Activated CD8-positive, alpha-beta T cell treated with anti-CD3 and anti-CD28 coated beads for 36 hours (primary cell): ENCODE data around the gene ARHGAP32. TPM values are rescaled to one million over a fixed set of nuclear protein-coding genes. Genes with fewer than 3 reads are reported as not detected.

ENCODE experiments used
- ATAC-seq: fragments of 200-7000 bp; cut with Tn5 transposase; one replicate; pipeline ENCODE4 v1.10.0; 2021; ENCODE audit warnings: mild to moderate bottlenecking, moderate library complexity
- CTCF ChIA-PET: fragments of 350-600 bp; sonication (Branson Sonifier 250); formaldehyde crosslinking; loops from one replicate; lab custom pipeline; 2021; ENCODE audit warnings: antibody characterized with exemption; lab: Charles Lee
- POLR2A ChIA-PET: fragments of 350-600 bp; sonication (Branson Sonifier 250); formaldehyde crosslinking; loops from one replicate; lab custom pipeline; 2021; ENCODE audit warnings: antibody characterized with exemption; lab: Charles Lee
- DNase-seq: peaks from one replicate; pipeline ENCODE4 v3.0.0-alpha.2; 2020
- H3K27ac Mint-ChIP-seq: one replicate; pipeline ENCODE4 v1.8.0; 2021; ENCODE audit warnings: mild to moderate bottlenecking, mixed read lengths
- H3K27me3 Mint-ChIP-seq: one replicate; pipeline ENCODE4 v1.8.0; 2021; ENCODE audit warnings: mixed read lengths
- H3K36me3 Mint-ChIP-seq: one replicate; pipeline ENCODE4 v1.8.0; 2021; ENCODE audit warnings: low read depth, mixed read lengths
- H3K4me1 Mint-ChIP-seq: one replicate; pipeline ENCODE4 v1.8.0; 2021; ENCODE audit warnings: low read depth, mixed read lengths
- H3K4me3 Mint-ChIP-seq: one replicate; pipeline ENCODE4 v1.8.0; 2021; ENCODE audit warnings: mild to moderate bottlenecking, moderate library complexity, mixed read lengths
- H3K9me3 Mint-ChIP-seq: one replicate; pipeline ENCODE4 v1.8.0; 2021; ENCODE audit warnings: mixed read lengths
- intact Hi-C: fragments of 100-400 bp; cut with micrococcal nuclease; formaldehyde crosslinking; loops from one replicate; pipeline ENCODE4 v1.10.0; 2022
- total RNA-seq, 2 experiments: library from RNA; stranded (reverse); gene quantifications; one replicate each; pipeline ENCODE4 v1.2.3, GENCODE V29; 2021
- TF ChIP-seq, protein P1 (sequence below): fragments of 200-600 bp; IDR thresholded peaks from one replicate; pipeline ENCODE4 v1.8.0; 2022; ENCODE audit warnings: antibody characterized with exemption, mild to moderate bottlenecking

Gene ARHGAP32
- total RNA-seq, 2 experiments from 2014 or later: 6.6 to 6.7 TPM

- intact Hi-C loops: no loop called here
- Mint-ChIP-seq H3K36me3 (no peaks in the 10 kb centered on the region), H3K27ac (no peak overlapping the region), H3K9me3 (no peaks in the 10 kb centered on the region), H3K4me3 (no peak overlapping the region), H3K4me1 (peaks cover 2% of the 10 kb centered on the region), H3K27me3 (no peaks in the 10 kb centered on the region)
- TF ChIP-seq, protein P1, sequence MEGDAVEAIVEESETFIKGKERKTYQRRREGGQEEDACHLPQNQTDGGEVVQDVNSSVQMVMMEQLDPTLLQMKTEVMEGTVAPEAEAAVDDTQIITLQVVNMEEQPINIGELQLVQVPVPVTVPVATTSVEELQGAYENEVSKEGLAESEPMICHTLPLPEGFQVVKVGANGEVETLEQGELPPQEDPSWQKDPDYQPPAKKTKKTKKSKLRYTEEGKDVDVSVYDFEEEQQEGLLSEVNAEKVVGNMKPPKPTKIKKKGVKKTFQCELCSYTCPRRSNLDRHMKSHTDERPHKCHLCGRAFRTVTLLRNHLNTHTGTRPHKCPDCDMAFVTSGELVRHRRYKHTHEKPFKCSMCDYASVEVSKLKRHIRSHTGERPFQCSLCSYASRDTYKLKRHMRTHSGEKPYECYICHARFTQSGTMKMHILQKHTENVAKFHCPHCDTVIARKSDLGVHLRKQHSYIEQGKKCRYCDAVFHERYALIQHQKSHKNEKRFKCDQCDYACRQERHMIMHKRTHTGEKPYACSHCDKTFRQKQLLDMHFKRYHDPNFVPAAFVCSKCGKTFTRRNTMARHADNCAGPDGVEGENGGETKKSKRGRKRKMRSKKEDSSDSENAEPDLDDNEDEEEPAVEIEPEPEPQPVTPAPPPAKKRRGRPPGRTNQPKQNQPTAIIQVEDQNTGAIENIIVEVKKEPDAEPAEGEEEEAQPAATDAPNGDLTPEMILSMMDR: no peak
- DNase-seq (no peak), ATAC-seq (no peak)
- ChIA-PET CTCF (interaction anchor here (1.1 kb wide), 1 partner anchor 103 kb away, joined by 5 read pairs; no protein-coding TSS in a partner anchor), POLR2A (interaction anchor here (0.7 kb wide), 1 partner anchor 877 kb away, joined by 3 read pairs; no protein-coding TSS in a partner anchor)
These were observed 203.7 kb downstream of the ARHGAP32 start for GRCh38 chr11:128988242-128988970.

GRCh38 chr11:128985880-128986279, 206.2 kb downstream of the ARHGAP32 start:
- TF ChIP-seq, protein P1: no peak
- POLR2A ChIA-PET: no interaction called here
- CTCF ChIA-PET: interaction anchor here (1.0 kb wide), 1 partner anchor 28 kb away, joined by 3 read pairs; no protein-coding TSS in a partner anchor
- Mint-ChIP-seq H3K27ac (no peak overlapping the region), H3K9me3 (no peaks in the 10 kb centered on the region), H3K4me1 (no peaks in the 10 kb centered on the region), H3K4me3 (no peak overlapping the region), H3K27me3 (no peaks in the 10 kb centered on the region), H3K36me3 (no peaks in the 10 kb centered on the region)
- intact Hi-C loops: no loop called here
- DNase-seq (no peak), ATAC-seq (no peak)

DNA sequence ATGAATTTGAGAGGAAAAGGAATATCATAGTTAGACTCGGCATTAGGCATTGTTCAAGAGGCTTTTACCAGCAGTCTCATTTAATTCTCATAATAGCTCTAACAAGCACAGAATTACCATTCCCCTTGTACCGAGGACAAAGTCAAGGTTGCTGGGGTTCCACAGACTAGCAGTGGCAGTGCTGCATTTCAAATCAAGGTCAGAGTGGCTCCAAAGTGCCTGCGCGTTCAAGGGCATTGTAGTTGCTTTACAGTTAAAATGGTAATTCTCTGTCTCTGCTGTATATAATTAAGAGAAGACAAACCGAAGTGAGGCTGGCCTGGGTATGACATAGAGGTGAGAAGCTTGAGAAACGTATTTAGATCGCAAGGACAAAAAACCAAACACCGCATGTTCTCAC, 209.1 kb downstream of the ARHGAP32 start:
- CTCF ChIA-PET: no interaction called here
- intact Hi-C loops: no loop called here
- TF ChIP-seq, protein P1: no peak
- no peak for DNase-seq
- Mint-ChIP-seq H3K9me3 (no peaks in the 10 kb centered on the region), H3K4me3 (no peak overlapping the region), H3K27me3 (no peaks in the 10 kb centered on the region), H3K4me1 (no peaks in the 10 kb centered on the region), H3K27ac (no peak overlapping the region), H3K36me3 (peaks cover 2% of the 10 kb centered on the region)
- ATAC-seq: no peak
- POLR2A ChIA-PET: no interaction called here

DNA sequence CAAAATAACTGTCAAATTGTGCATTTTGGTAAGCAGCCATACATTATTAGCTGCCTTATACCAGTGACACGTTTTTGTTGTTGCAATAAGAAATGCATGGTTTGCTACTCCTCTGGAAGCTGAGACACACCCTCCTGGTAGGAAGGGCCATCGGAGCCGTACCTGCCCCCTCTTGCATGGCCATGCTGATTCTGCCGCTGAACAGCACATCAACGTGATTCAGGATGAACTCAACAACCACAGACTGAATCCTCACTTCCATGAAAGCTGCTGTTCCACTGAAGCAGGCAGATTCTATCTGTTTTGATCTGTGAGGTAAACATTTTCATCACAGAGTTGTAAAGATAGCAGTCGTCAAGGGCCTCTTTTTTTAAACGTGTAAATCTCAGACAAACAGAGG, 210.9 kb downstream of the ARHGAP32 start:
- ChIA-PET POLR2A (no interaction called here), CTCF (no interaction called here)
- no peak overlapping the region for H3K27ac Mint-ChIP-seq
- intact Hi-C loops: no loop called here
- H3K9me3 Mint-ChIP-seq: no peaks in the 10 kb centered on the region
- no peak overlapping the region for H3K4me3 Mint-ChIP-seq
- ATAC-seq: no peak
- DNase-seq: no peak
- H3K4me1 Mint-ChIP-seq: no peaks in the 10 kb centered on the region
- TF ChIP-seq, protein P1: no peak
- peaks cover 2% of the 10 kb centered on the region for H3K36me3 Mint-ChIP-seq
- H3K27me3 Mint-ChIP-seq: no peaks in the 10 kb centered on the region

DNA sequence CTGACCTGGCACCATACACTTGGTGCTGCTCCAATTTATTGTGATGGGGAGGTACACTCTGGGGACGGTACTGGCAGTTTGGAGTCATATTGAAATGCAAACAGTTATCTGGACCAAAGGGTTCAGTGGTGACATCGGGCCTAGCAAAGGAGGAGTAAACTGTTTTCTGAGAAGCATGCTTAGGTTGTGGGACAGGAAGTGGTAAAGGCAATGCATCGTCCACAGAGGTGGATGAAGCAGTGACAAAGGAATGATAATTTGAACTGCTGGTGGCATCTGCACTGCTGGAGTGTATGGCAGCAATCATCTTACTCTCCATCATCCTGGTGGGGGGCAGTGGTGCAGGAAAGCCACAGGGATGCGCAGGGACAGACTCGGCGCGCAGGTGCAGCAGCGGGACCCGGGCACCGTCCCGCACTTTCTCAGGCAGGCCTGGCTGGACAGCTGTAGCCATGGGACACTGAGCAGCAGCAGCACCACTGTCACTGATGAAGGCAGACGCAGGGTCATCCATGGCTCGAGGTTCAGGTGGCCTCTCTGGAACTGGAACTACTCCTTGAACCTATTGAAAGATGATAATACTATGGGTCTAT, 221.4 kb downstream of the ARHGAP32 start:
- ChIA-PET CTCF (interaction anchor here (1.0 to 1.2 kb wide), 3 partner anchors 15 to 86 kb away, joined by 3 to 4 read pairs (median 4); no protein-coding TSS in a partner anchor), POLR2A (no interaction called here)
- Mint-ChIP-seq H3K27ac (no peak overlapping the region), H3K36me3 (peaks cover 4% of the 10 kb centered on the region), H3K4me3 (no peak overlapping the region), H3K27me3 (no peaks in the 10 kb centered on the region), H3K4me1 (peaks cover 4% of the 10 kb centered on the region), H3K9me3 (no peaks in the 10 kb centered on the region)
- intact Hi-C loops: no loop called here
- DNase-seq (no peak), ATAC-seq (no peak)
- TF ChIP-seq, protein P1: no peak
